ENCODE measurements around the gene CTSE.

DNA sequence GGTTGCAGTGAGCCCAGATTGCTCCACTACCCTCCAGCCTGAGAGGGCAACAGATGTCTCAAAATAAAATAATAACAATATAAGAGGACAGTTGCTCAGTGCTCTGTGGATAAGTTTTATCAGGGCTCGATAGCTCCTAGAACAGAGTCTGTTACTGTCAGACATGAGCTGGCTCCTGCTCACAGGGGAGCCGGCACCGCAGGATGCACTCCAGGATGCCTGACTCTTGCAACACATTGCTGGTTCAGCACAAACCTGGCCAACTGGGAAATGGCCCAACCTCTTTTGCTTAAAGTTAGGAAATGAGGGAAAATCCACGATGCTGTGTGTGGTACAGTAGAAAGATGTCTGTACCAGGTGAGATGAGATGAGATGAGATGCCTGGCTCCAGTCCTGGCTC, 5.8 kb upstream of the CTSE start:
- TF ChIP-seq, protein P1, sequence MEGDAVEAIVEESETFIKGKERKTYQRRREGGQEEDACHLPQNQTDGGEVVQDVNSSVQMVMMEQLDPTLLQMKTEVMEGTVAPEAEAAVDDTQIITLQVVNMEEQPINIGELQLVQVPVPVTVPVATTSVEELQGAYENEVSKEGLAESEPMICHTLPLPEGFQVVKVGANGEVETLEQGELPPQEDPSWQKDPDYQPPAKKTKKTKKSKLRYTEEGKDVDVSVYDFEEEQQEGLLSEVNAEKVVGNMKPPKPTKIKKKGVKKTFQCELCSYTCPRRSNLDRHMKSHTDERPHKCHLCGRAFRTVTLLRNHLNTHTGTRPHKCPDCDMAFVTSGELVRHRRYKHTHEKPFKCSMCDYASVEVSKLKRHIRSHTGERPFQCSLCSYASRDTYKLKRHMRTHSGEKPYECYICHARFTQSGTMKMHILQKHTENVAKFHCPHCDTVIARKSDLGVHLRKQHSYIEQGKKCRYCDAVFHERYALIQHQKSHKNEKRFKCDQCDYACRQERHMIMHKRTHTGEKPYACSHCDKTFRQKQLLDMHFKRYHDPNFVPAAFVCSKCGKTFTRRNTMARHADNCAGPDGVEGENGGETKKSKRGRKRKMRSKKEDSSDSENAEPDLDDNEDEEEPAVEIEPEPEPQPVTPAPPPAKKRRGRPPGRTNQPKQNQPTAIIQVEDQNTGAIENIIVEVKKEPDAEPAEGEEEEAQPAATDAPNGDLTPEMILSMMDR (IDR thresholded peaks at IDR 0.05) = no peak
- TF ChIP-seq POLR2A (IDR thresholded peaks at IDR 0.05) = no peak
